BLaER1 treated with 17β-estradiol and CSF1 and Interleukin-3, amounts not matched to agents 10 nM and 100 nM (cell line): Measurements from ENCODE around the gene MEIOSIN.

Experiments used
- H3K27ac ChIP-seq, 11 experiments: shearing (Covaris generic); formaldehyde crosslinking; 2 replicates each; pipeline ENCODE4 v1.8.1; 2022
- H3K27me3 ChIP-seq, 11 experiments: shearing (Covaris generic); formaldehyde crosslinking; 2 replicates each; pipeline ENCODE4 v1.8.1; 2022
- H3K36me3 ChIP-seq, 11 experiments: shearing (Covaris generic); formaldehyde crosslinking; 2 replicates each; pipeline ENCODE4 v1.8.1; 2022
- H3K4me1 ChIP-seq, 10 experiments: shearing (Covaris generic); formaldehyde crosslinking; 2 replicates each; pipeline ENCODE4 v1.8.1; 2022
- H3K4me2 ChIP-seq, 11 experiments: shearing (Covaris generic); formaldehyde crosslinking; 2 replicates each; pipeline ENCODE4 v1.8.1; 2022
- H3K4me3 ChIP-seq, 10 experiments: shearing (Covaris generic); formaldehyde crosslinking; 2 replicates each; pipeline ENCODE4 v1.8.1; 2022
- H3K9ac ChIP-seq, 11 experiments: shearing (Covaris generic); formaldehyde crosslinking; 2 replicates each; pipeline ENCODE4 v1.8.1; 2022
- H3K9me3 ChIP-seq, 11 experiments: shearing (Covaris generic); formaldehyde crosslinking; replicated peaks in 1 of 11; 2 replicates each; pipeline ENCODE4 v1.8.1; 2022
- H4K20me1 ChIP-seq, 11 experiments: shearing (Covaris generic); formaldehyde crosslinking; 2 replicates each; pipeline ENCODE4 v1.8.1; 2022
- Cebpa-rat ChIP-seq, 11 experiments: shearing (Covaris generic); IDR thresholded peaks; 2 replicates each; pipeline ENCODE4 v1.8.1; 2022

MEIOSIN gene

GRCh38 chr19:45782820-45783785 is 49.9 kb downstream of the MEIOSIN start:
- H3K9ac ChIP-seq, result no peak overlapping the region
- no peaks in the 10 kb centered on the region for H3K9me3 ChIP-seq
- no peak overlapping the region for H3K4me3 ChIP-seq
- no peak overlapping the region for H3K27ac ChIP-seq
- H3K27me3 ChIP-seq, result peaks cover 21 to 98% (median 47%) of the 10 kb centered on the region in 11 experiments
- peaks cover 22 to 49% (median 30%) of the 10 kb centered on the region in 11 experiments for H3K36me3 ChIP-seq
- no peak for TF ChIP-seq Cebpa-rat (IDR thresholded peaks at IDR 0.05)
- peaks cover 84 to 100% (median 93%) of the 10 kb centered on the region in 11 experiments for H4K20me1 ChIP-seq
- peaks cover 20 to 41% (median 30%) of the 10 kb centered on the region in 10 experiments for H3K4me1 ChIP-seq
- H3K4me2 ChIP-seq, result no peak overlapping the region

DNA sequence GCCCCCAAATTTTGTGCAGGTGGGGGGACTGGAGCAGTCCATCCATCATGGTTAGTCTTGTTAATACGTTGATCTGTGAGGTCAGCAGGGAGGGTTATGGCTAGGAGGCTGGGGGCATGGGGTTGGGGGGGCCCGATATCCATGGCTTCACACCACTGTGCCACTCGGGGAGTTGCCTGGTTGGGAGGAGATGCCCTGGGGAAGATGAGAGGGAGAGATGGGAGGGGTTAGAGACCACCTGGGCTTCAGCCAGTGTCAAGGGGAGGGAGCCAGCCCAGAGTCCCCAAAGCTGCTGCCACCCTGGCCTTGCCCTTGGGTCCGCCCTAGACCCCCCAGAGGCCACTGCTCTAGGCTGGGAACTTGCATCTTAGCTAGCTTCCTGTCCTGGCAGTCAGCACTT is 50.9 kb downstream of the MEIOSIN start:
- Histone ChIP-seq H3K36me3 (peaks cover 32 to 56% (median 39%) of the 10 kb centered on the region in 11 experiments), H3K9ac (no peak overlapping the region), H3K4me2 (no peak overlapping the region), H3K4me1 (peaks cover 10 to 32% (median 21%) of the 10 kb centered on the region in 10 experiments), H4K20me1 (peaks cover 85 to 100% (median 93%) of the 10 kb centered on the region in 11 experiments), H3K9me3 (no peaks in the 10 kb centered on the region), H3K27ac (no peak overlapping the region), H3K27me3 (peaks cover 30 to 98% (median 57%) of the 10 kb centered on the region in 11 experiments), H3K4me3 (no peak overlapping the region)
- TF ChIP-seq Cebpa-rat (IDR thresholded peaks at IDR 0.05), result no peak

DNA sequence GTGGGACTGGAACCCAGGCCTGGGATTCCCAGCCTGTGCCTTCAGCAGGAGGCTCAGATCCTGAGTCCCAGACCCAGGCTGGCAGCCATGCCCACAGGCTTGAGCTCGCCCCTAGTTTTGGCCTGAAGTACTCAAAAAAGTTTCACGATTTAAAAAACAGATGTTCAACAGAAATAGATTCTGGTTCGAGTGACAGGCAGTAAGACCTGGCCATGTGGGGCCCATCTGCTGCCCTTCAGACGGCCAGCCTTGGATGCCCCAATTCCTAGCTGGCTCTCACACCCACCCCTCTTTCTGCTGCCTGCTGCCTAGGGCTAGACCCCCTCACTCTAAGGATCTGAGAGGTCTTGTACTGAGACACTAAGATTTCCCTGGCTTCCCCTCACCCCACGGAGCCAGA is 51.9 kb downstream of the MEIOSIN start:
- no peak overlapping the region for H3K27ac ChIP-seq
- H3K4me3 ChIP-seq, result no peak overlapping the region
- no peak for TF ChIP-seq Cebpa-rat (IDR thresholded peaks at IDR 0.05)
- H3K4me1 ChIP-seq, result peaks cover 7 to 28% (median 17%) of the 10 kb centered on the region in 10 experiments; a peak in 18 of 20 replicates
- no peaks in the 10 kb centered on the region for H3K9me3 ChIP-seq
- H4K20me1 ChIP-seq, result peaks cover 87 to 100% (median 95%) of the 10 kb centered on the region in 11 experiments
- peaks cover 42 to 66% (median 49%) of the 10 kb centered on the region in 11 experiments for H3K36me3 ChIP-seq
- H3K9ac ChIP-seq, result no peak overlapping the region
- peaks cover 32 to 98% (median 63%) of the 10 kb centered on the region in 11 experiments for H3K27me3 ChIP-seq
- H3K4me2 ChIP-seq, result no peak overlapping the region

DNA sequence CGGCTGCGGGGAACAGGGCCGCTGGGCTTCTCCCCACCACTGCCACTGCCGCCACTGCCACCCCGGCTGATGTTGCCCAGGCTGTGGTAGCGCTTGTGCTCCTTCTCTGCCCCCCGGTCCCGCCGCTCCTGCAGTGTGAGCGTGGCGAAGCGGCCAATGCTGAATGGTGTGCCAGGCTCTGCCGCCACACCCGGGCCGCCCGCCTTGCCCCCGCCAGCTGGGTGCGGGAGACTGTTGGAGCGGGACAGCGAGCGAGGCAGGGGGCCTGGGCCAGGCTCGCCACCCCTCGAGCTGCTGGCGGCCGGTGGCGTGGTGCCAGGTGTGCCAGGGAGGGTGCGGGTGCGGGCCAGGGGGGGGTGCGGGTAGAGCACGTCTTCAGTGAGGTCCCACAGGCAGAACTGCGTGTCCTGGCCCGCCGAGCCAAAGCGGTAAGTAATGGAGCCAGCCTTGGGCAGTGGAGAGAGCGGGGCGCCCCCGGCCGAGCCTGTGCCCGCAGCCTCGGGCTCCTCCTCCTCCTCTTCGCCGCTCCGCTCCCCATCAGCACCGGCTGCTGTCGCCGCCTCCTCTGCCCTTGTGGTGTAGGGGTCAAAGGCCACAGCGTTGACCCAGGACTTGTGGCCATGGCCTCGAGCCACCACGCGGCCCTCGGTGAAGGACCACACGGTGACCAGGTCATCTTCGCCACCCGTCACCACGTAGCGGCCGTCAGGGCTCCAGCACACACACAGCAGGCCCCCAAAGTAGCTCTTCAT is 52.7 kb downstream of the MEIOSIN start:
- no peaks in the 10 kb centered on the region for H3K9me3 ChIP-seq
- peaks cover 43 to 72% (median 54%) of the 10 kb centered on the region in 11 experiments for H3K36me3 ChIP-seq
- peaks cover 31 to 96% (median 63%) of the 10 kb centered on the region in 11 experiments for H3K27me3 ChIP-seq
- peaks cover 10 to 32% (median 20%) of the 10 kb centered on the region in 10 experiments for H3K4me1 ChIP-seq
- H4K20me1 ChIP-seq, result peaks cover 87 to 100% (median 95%) of the 10 kb centered on the region in 11 experiments
- H3K9ac ChIP-seq, result no peak overlapping the region
- H3K4me3 ChIP-seq, result no peak overlapping the region
- no peak overlapping the region for H3K27ac ChIP-seq
- H3K4me2 ChIP-seq, result no peak overlapping the region
- no peak for TF ChIP-seq Cebpa-rat (IDR thresholded peaks at IDR 0.05)

GRCh38 chr19:45786533-45786894 is 53.3 kb downstream of the MEIOSIN start:
- H3K4me2 ChIP-seq, result no peak overlapping the region
- H3K27ac ChIP-seq, result no peak overlapping the region
- no peak overlapping the region for H3K9ac ChIP-seq
- peaks cover 87 to 100% (median 95%) of the 10 kb centered on the region in 11 experiments for H4K20me1 ChIP-seq
- H3K36me3 ChIP-seq, result peaks cover 43 to 72% (median 54%) of the 10 kb centered on the region in 11 experiments
- peaks cover 13 to 32% (median 20%) of the 10 kb centered on the region in 10 experiments for H3K4me1 ChIP-seq
- H3K9me3 ChIP-seq, result no peaks in the 10 kb centered on the region
- H3K27me3 ChIP-seq, result peaks cover 31 to 91% (median 64%) of the 10 kb centered on the region in 11 experiments
- TF ChIP-seq Cebpa-rat (IDR thresholded peaks at IDR 0.05), result no peak
- no peak overlapping the region for H3K4me3 ChIP-seq

- Histone ChIP-seq H3K4me1 (peaks cover 32 to 44% (median 37%) of the 10 kb centered on the region in 10 experiments), H3K9me3 (no peaks in the 10 kb centered on the region), H3K4me2 (0 out of 22 replicates have a peak overlapping the region, but pooled peaks of 1 of the 11 experiments have one; percentile 94), H3K27ac (no peak overlapping the region), H3K9ac (no peak overlapping the region), H4K20me1 (peaks cover 78 to 86% (median 80%) of the 10 kb centered on the region in 11 experiments), H3K27me3 (peaks cover 31 to 69% (median 61%) of the 10 kb centered on the region in 11 experiments), H3K4me3 (no peak overlapping the region), H3K36me3 (peaks cover 43 to 63% (median 53%) of the 10 kb centered on the region in 11 experiments)
- no peak for TF ChIP-seq Cebpa-rat (IDR thresholded peaks at IDR 0.05)
Observed at GRCh38 chr19:45789035-45789786, 56.0 kb downstream of the MEIOSIN start.

DNA sequence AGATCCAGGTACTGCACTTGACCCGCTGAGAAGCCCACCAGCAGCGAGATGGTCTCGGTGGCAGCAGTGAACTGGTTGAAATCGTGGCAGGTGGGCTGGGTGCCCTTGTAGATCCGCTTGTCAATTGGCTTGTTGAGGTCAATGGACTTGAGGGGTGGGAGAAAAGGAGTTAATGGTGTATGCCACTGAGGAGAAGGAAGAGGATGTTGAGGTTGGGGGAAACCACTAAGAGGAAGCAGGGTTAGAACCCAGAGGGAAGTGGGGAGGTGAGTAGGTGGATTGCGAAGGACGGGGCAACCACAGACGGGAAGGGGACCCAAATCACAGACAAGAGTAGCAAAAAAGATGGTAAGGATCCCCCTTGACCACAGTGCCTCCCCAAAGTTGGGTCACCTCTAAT is 57.7 kb downstream of the MEIOSIN start:
- peak in 10 of 11 experiments; percentile 23 to 86 (median 76); a peak in 16 of 22 replicates for TF ChIP-seq Cebpa-rat (IDR thresholded peaks at IDR 0.05)
- peaks cover 27 to 68% (median 47%) of the 10 kb centered on the region in 11 experiments for H3K27me3 ChIP-seq
- H3K27ac ChIP-seq, result peak overlapping the region in 2 of 11 experiments; percentile 38 to 87; a peak in 3 of 22 replicates
- H3K4me3 ChIP-seq, result peak overlapping the region in 9 of 10 experiments; percentile 76 to 86 (median 80); a peak in 17 of 20 replicates
- peak overlapping the region in 2 of 11 experiments; percentile 85 to 88; a peak in 2 of 22 replicates for H3K9ac ChIP-seq
- peaks cover 35 to 48% (median 42%) of the 10 kb centered on the region in 11 experiments for H3K36me3 ChIP-seq
- peaks cover 61 to 85% (median 63%) of the 10 kb centered on the region in 11 experiments for H4K20me1 ChIP-seq
- H3K9me3 ChIP-seq, result no peaks in the 10 kb centered on the region
- peak overlapping the region; percentile 93 to 100 (median 97) for H3K4me2 ChIP-seq
- peaks cover 32 to 47% (median 38%) of the 10 kb centered on the region in 10 experiments for H3K4me1 ChIP-seq
